SJCRH30 (cell line): ENCODE measurements around the gene UBASH3B. TPM values are rescaled to one million over a fixed set of nuclear protein-coding genes. Genes with fewer than 3 reads are reported as not detected.
A peak's percentile ranks its signal among the peaks of the same experiment; 100 is the strongest.
"Not testable (repeated sequence)": the region's sequence is repeated elsewhere in the genome, so short reads cannot be mapped to it uniquely, and the experiment has no call there.

ENCODE experiments used
- DNase-seq, 2 experiments: peaks; one replicate each; pipeline ENCODE4 v3.0.0-alpha.2; 2015 to 2020
- H3K27ac ChIP-seq: fragments of 250-450 bp; sonication (Bioruptor Pico); 2 replicates; pipeline ENCODE4 v1.5.1; 2020; ENCODE audit warnings: mild to moderate bottlenecking, moderate library complexity
- H3K27me3 ChIP-seq: fragments of 250-450 bp; sonication (Bioruptor Pico); 2 replicates; pipeline ENCODE4 v1.5.1; 2020; ENCODE audit warnings: mild to moderate bottlenecking, moderate library complexity
- H3K36me3 ChIP-seq: fragments of 250-450 bp; sonication (Bioruptor Pico); 2 replicates; pipeline ENCODE4 v1.5.1; 2020; ENCODE audit warnings: mild to moderate bottlenecking, moderate library complexity
- H3K4me1 ChIP-seq: fragments of 250-450 bp; sonication (Bioruptor Pico); 2 replicates; pipeline ENCODE4 v1.5.1; 2020; ENCODE audit warnings: mild to moderate bottlenecking, moderate library complexity
- H3K4me3 ChIP-seq: fragments of 250-450 bp; sonication (Bioruptor Pico); 2 replicates; pipeline ENCODE4 v1.5.1; 2020; ENCODE audit warnings: mild to moderate bottlenecking, moderate library complexity
- H3K9me3 ChIP-seq: fragments of 250-450 bp; sonication (Bioruptor Pico); replicated peaks from 2 replicates; pipeline ENCODE4 v1.5.1; 2020; ENCODE audit warnings: mild to moderate bottlenecking, moderate library complexity
- total RNA-seq: library from RNA; depleted of rRNA; stranded (reverse); fragments of >200 nt; shearing (Covaris generic); gene quantifications from 2 replicates; pipeline ENCODE4 v1.2.3, GENCODE V29; 2014

UBASH3B gene
- total RNA-seq, 1 experiment from 2014 or later, result 0.38 TPM

GRCh38 chr11:122837528-122838346 lies 182.2 kb downstream of the UBASH3B start:
- no peak for DNase-seq
- no peak overlapping the region for H3K4me3 ChIP-seq
- H3K9me3 ChIP-seq, result no peaks in the 10 kb centered on the region
- H3K27ac ChIP-seq, result no peak overlapping the region
- no peaks in the 10 kb centered on the region for H3K36me3 ChIP-seq
- H3K27me3 ChIP-seq, result no peaks in the 10 kb centered on the region
- peaks cover 5% of the 10 kb centered on the region for H3K4me1 ChIP-seq

GRCh38 chr11:122843281-122844141 lies 188.0 kb downstream of the UBASH3B start:
- Histone ChIP-seq H3K4me3 (no peak overlapping the region), H3K9me3 (no peaks in the 10 kb centered on the region), H3K27ac (peak overlapping the region; percentile 72), H3K27me3 (no peaks in the 10 kb centered on the region), H3K36me3 (no peaks in the 10 kb centered on the region), H3K4me1 (peaks cover 15% of the 10 kb centered on the region)
- peak; percentile 71 to 85 for DNase-seq

GRCh38 chr11:122847466-122847865 lies 191.9 kb downstream of the UBASH3B start:
- Histone ChIP-seq H3K4me1 (peaks cover 22% of the 10 kb centered on the region), H3K4me3 (no peak overlapping the region), H3K36me3 (no peaks in the 10 kb centered on the region), H3K27me3 (no peaks in the 10 kb centered on the region), H3K9me3 (no peaks in the 10 kb centered on the region), H3K27ac (no peak overlapping the region)
- no peak for DNase-seq

GRCh38 chr11:122848186-122848585 lies 192.7 kb downstream of the UBASH3B start:
- DNase-seq, result no peak
- no peak overlapping the region for H3K27ac ChIP-seq

GRCh38 chr11:122850076-122850631 lies 194.6 kb downstream of the UBASH3B start:
- Histone ChIP-seq H3K4me3 (0 out of 2 replicates have a peak overlapping the region, but pooled peaks have one; percentile 7), H3K9me3 (no peaks in the 10 kb centered on the region), H3K27me3 (no peaks in the 10 kb centered on the region), H3K36me3 (no peaks in the 10 kb centered on the region), H3K4me1 (peaks cover 12% of the 10 kb centered on the region; the same call in 1 of the 2 replicates), H3K27ac (peak overlapping the region; percentile 68)
- DNase-seq, result peak; percentile 69 to 83

More at GRCh38 chr11:122848186-122848585, 192.7 kb downstream of the UBASH3B start:
- Histone ChIP-seq H3K4me3 (no peak overlapping the region), H3K27me3 (no peaks in the 10 kb centered on the region), H3K36me3 (no peaks in the 10 kb centered on the region), H3K4me1 (peaks cover 15% of the 10 kb centered on the region), H3K9me3 (no peaks in the 10 kb centered on the region)

GRCh38 chr11:122851366-122851966 lies 195.9 kb downstream of the UBASH3B start:
- DNase-seq, result no peak
- no peaks in the 10 kb centered on the region for H3K36me3 ChIP-seq

DNA sequence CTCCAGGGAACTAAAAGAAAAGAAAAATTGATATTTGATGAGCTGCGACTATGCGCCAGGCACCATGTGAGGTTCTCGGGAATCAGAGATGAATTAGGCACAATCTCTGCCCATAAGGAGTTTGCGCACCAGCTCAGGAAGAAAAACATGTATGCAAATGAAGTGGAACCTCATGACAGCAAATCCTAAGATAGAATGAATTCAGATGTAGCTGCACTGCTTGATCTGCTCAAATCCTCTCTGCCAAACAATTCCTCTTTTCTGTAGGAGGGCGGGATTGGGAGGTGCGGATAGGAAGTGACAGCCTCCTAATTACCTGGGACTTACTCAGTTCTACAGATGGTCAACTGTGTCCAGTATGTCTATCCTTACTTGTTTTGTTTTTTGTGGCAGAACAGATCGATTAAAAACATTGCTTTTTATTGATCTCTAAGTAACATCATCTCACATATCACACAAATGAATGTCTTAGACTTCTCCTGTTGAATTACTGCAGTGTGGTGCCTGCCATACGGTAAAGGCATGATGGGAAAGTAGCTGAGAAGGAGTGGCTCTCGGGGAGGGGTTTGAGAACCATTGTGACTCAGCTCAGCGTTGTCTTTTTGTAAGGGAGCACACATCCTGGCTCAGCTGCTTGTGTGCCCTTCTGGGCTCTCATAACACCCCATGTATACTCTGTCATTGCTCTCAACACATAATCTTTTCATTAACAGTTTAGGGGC lies 196.7 kb downstream of the UBASH3B start:
- no peak for DNase-seq
- H3K9me3 ChIP-seq, result no peaks in the 10 kb centered on the region

More at GRCh38 chr11:122851366-122851966, 195.9 kb downstream of the UBASH3B start:
- Histone ChIP-seq H3K27me3 (no peaks in the 10 kb centered on the region), H3K9me3 (no peaks in the 10 kb centered on the region), H3K4me3 (no peak overlapping the region), H3K4me1 (peaks cover 12% of the 10 kb centered on the region; the same call in 1 of the 2 replicates), H3K27ac (no peak overlapping the region)

GRCh38 chr11:122852796-122853160 lies 197.3 kb downstream of the UBASH3B start:
- Histone ChIP-seq H3K36me3 (no peaks in the 10 kb centered on the region), H3K4me1 (peaks cover 12% of the 10 kb centered on the region; the same call in 1 of the 2 replicates), H3K4me3 (no peak overlapping the region), H3K9me3 (no peaks in the 10 kb centered on the region), H3K27me3 (no peaks in the 10 kb centered on the region), H3K27ac (no peak overlapping the region)
- DNase-seq, result no peak

More for the DNA sequence above, 196.7 kb downstream of the UBASH3B start:
- Histone ChIP-seq H3K27me3 (no peaks in the 10 kb centered on the region), H3K36me3 (no peaks in the 10 kb centered on the region), H3K4me3 (no peak overlapping the region), H3K27ac (no peak overlapping the region), H3K4me1 (peaks cover 12% of the 10 kb centered on the region; the same call in 1 of the 2 replicates)

DNA sequence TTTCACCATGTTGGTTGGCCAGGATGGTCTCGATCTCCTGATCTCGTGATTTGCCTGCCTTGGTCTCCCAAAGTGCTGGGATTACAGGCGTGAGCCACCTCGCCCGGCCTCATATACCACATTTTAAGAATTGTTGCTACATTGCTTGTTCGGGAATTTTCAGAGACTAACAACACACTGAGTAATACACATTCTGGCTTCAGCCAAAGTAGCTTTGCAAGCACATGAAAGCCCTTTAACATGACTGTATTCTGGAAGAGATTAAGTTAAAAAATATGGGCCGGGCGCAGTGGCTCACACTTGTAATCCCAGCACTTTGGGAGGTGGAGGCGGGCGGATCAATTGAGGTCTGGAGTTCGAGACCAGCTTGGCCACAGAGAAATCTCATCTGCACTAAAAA lies 197.7 kb downstream of the UBASH3B start:
- no peaks in the 10 kb centered on the region for H3K27me3 ChIP-seq
- H3K36me3 ChIP-seq, result no peaks in the 10 kb centered on the region
- H3K4me1 ChIP-seq, result peaks cover 12% of the 10 kb centered on the region; the same call in 1 of the 2 replicates
- H3K9me3 ChIP-seq, result no peaks in the 10 kb centered on the region
- DNase-seq, result no peak
- H3K27ac ChIP-seq, result no peak overlapping the region
- H3K4me3 ChIP-seq, result no peak overlapping the region

- Histone ChIP-seq H3K27me3 (no peaks in the 10 kb centered on the region), H3K4me3 (no peak overlapping the region), H3K27ac (no peak overlapping the region), H3K36me3 (no peaks in the 10 kb centered on the region), H3K9me3 (no peaks in the 10 kb centered on the region), H3K4me1 (peaks cover 12% of the 10 kb centered on the region; the same call in 1 of the 2 replicates)
- DNase-seq, result peak; percentile 45 to 79
These were observed 198.5 kb downstream of the UBASH3B start for GRCh38 chr11:122853971-122854446.

GRCh38 chr11:122861631-122862030 lies 206.1 kb downstream of the UBASH3B start:
- Histone ChIP-seq H3K4me1 (no peaks in the 10 kb centered on the region), H3K36me3 (no peaks in the 10 kb centered on the region), H3K4me3 (no peak overlapping the region), H3K9me3 (no peaks in the 10 kb centered on the region), H3K27ac (no peak overlapping the region), H3K27me3 (peaks cover 3% of the 10 kb centered on the region; the same call in 1 of the 2 replicates)
- DNase-seq, result no peak

DNA sequence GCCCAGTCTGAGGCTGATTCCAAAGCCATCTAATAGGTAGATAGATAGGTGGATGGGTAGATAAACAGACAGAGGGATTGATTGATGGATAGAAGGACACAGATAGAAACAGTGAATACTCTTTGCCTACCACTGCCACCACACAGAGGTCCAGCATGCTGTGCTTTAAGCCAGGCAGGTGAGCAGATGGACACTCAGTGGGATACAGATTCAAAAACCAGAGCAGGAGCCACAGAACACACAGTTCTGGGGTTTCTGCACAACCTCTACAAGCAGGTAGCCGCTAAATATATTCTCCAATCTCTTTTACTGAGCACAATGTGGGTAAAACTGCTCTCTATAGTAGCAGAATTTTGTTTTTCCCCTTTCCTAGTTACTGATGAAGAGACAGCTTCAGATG lies 206.6 kb downstream of the UBASH3B start:
- no peaks in the 10 kb centered on the region for H3K36me3 ChIP-seq
- H3K9me3 ChIP-seq, result no peaks in the 10 kb centered on the region
- H3K27ac ChIP-seq, result no peak overlapping the region
- H3K4me1 ChIP-seq, result no peaks in the 10 kb centered on the region
- H3K27me3 ChIP-seq, result peaks cover 3% of the 10 kb centered on the region; the same call in 1 of the 2 replicates
- no peak overlapping the region for H3K4me3 ChIP-seq
- DNase-seq, result no peak

GRCh38 chr11:122863154-122863553 lies 207.6 kb downstream of the UBASH3B start:
- not testable (repeated sequence) for H3K36me3 ChIP-seq, H3K9me3 ChIP-seq, H3K27ac ChIP-seq, H3K4me1 ChIP-seq, DNase-seq, H3K27me3 ChIP-seq, H3K4me3 ChIP-seq
